GM18951 (cell line): ENCODE measurements around the gene STXBP1.
"Not testable (repeated sequence)": the region's sequence is repeated elsewhere in the genome, so short reads cannot be mapped to it uniquely, and the experiment has no call there.

Experiments used
- POLR2A ChIP-seq: IDR thresholded peaks from 4 replicates; pipeline ENCODE4 v1.6.1; 2011; ENCODE audit warnings: mild to moderate bottlenecking; ENCODE audit not compliant: insufficient read length, insufficient read depth; ENCODE audit errors: extremely low read depth
- in situ Hi-C: fragments of 300-500 bp; cut with MboI; formaldehyde crosslinking; loops from one replicate; pipeline ENCODE4 v1.12.0; 2022; ENCODE audit warnings: low sequenced_read_pairs, mixed read lengths, inconsistent platforms; ENCODE audit not compliant: unreplicated experiment

STXBP1 gene

DNA sequence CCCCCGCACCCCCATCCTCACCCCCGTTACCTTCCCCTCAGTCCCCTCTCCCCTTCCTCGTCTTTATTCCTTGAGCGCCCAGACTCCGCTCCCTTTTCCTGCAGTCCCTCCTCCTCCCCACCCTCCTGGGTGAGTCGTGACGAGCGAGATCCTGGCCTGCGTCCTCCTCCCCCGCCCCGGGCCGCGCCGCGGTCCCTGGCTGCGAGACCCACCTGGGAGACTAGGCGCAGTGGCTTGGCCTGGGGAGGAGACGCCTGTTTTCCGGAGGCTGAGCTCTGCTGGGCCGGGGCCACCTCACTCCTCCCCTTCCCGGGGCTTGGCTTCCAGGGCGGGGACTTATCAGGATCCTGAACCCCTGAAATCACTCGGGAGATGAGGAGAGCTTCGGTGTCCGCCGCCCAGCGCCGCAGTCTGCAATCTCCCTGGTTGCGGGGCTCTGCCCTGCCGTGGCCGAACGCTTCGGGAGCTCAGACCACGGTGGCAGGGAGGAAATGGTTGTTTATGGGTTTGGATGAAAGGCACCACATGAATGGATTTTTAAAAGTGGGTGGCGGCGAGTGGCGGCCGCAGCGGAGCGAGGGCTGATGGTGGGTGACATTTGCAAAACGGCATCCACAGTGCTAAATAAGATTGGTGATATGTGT lies 984 bp downstream of the STXBP1 start:
- no peak for TF ChIP-seq POLR2A
- in situ Hi-C loops: no loop called here

DNA sequence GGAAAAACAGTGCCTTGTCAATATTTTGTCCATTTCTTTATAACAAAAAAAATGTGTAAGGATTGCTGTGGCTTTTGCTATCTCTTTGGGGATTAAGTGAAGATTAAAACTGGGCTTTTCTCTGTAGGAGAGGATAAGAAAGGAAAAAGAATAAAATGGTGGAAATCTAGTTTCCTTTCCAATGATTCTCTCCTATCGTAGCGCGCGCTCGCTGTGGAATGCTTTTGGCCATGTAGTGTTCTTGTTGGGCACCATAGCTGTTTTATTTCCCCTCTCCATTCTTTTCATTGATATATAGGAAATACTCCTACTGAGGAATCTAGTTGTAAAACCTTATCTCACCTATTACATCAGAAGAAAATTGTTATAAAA lies 1.5 kb downstream of the STXBP1 start:
- TF ChIP-seq POLR2A: no peak
- in situ Hi-C loops: no loop called here

DNA sequence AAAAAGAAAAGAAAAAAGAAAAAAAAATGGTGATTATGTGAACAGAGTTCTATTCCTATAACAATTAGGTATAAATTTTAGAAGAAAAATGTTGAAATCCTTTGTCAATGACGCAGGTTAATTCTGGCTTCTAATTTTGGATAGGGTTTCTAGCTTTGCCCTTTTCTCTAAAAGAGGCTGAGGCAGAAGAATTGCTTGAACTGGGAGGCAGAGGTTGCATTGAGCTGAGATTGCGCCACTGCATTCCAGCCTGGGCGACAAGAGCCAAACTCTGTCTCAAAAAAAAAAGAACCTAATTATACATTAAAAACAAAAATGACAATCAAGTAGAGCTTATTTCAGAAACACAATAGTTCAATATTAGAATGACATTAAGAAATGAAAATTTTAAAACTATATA lies 2.9 kb downstream of the STXBP1 start:
- TF ChIP-seq POLR2A: no peak
- in situ Hi-C loops: no loop called here

DNA sequence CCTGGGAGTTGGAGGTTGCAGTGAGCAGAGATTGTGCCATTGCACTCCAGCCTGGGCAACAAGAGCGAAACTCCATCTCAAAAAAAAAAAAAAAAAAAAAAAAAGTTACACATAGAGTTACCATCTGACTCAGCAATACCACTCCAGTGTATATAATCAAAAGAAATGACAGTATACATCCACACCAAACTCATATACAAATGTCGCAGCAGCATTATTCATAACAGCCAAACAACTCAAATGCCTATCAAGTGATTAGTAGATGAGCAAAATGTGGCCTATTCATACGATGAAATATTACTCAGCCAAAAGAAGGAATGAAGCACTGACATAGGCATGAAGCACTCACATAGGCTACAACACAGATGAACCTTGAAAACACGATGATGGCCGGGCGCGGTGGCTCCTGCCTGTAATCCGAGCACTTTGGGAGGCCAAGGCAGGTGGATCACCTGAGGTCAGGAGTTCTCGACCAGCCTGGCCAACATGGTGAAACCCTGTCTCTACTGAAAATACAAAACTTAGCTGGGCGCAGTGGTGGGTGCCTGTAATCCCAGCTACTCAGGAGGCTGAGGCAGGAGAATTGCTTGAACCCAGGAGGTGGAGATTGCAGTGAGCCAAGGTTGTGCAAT lies 9.4 kb downstream of the STXBP1 start:
- in situ Hi-C loops: not testable (repeated sequence)

DNA sequence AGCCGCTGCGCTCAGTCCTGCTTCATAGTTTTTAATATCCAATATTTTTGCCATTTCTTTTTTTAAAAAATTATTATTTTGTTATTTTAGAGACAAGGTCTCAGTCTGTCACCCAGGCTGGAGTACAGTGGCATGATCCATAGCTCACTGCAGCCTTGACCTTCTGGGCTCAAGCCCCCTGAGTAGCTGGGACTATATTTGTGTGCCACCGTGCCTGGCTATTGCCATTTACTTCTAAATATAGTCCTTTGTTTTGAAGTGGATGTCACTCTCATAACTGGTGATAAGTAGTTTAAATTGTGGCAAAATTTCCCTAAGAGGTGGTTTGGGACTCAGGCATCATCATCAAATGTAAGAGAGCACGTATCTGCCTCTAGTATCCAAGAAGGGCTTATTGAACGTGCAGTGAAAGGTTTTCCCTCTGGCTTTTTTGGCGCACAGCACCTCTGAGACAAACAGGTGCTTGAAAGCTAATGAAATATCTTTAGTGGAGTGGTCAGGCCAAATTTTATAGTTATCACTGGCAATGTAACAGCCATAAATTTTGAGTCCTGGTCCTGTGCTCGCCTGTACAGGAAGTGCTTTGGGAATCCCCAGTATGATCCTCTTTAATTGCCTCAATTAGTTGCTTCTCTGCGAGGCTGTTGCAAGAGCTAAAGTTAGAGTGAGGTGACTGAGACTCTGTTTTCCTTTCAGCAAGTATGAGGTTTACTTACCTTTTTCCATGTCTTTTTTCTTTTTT lies 14.8 kb downstream of the STXBP1 start:
- no peak for TF ChIP-seq POLR2A
- in situ Hi-C loops: no loop called here

DNA sequence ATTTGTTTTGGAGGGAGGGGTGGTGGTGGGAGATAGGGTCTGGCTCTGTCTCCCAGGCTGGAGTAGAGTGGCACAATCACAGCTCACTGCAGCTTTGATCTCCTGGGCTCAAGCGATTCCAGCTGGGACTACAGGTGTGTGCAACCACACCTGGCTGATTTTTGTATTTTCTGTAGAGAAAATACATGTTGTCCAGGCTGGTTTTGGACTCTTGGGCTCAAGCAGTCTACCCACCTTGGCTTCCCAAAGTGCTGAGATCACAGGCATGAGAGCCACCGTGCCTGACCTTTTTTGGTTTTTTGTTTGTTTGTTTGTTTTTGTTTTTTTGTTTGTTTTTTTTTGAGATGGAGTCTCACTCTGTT lies 15.4 kb downstream of the STXBP1 start:
- in situ Hi-C loops: no loop called here
- no peak for TF ChIP-seq POLR2A

GRCh38 chr9:127628758-127629467 lies 16.8 kb downstream of the STXBP1 start:
- in situ Hi-C loops: no loop called here
- no peak for TF ChIP-seq POLR2A

- TF ChIP-seq POLR2A: no peak
- in situ Hi-C loops: no loop called here
Measured at GRCh38 chr9:127629468-127630081, 17.5 kb downstream of the STXBP1 start.

DNA sequence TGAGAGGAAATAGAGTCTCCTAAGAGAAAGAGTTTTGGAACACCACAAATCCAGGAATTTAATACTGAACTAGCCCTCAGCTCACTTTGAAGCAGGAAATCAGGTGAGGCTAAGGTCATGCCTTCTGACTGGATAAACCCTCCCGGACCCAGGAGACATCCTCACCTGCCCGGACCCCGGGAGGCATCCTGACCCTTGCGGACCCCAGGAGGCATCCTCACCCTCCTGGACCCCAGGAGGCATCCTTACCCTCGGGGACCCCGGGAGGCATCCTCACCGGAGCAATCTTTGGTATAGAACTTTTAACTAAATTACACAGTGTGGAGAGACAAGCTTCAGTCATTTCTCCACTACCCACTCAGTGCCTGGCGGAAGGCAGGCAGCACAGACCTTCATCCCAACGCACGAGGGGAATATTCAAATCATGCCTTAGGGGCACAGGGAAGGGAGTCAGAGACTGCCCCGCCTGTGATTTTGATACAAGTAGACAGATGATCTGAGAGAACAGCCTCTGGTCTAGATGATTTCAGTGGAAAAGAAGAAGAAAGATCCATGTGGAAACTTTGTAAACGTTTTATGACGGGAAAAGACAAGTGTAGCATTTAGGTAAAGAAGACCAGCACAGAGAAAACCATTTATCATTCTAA lies 21.3 kb downstream of the STXBP1 start:
- in situ Hi-C loops: no loop called here
- TF ChIP-seq POLR2A: no peak

DNA sequence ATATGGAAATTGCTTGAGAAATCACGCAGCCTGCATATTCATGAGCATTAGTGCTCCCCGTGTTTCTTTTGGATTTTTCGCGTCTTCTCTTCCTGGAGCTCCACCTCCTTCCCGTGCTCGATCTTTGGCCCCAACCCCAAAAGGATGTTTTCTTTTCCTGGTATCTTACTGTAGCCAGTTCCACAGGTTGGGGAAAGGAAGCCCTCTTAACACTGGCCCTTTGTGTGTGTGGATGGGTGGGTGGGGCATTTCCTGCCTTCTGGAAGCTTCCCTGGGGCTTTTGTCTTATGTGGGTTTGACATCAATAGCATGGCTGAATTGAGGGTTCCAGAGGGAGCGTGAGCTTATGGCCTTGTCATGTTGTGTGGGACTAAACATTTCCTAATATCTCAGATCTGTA lies 21.9 kb downstream of the STXBP1 start:
- in situ Hi-C loops: no loop called here

GRCh38 chr9:127634698-127635097 lies 22.6 kb downstream of the STXBP1 start:
- in situ Hi-C loops: no loop called here
- TF ChIP-seq POLR2A: no peak

More for the DNA sequence above, 21.9 kb downstream of the STXBP1 start:
- no peak for TF ChIP-seq POLR2A

DNA sequence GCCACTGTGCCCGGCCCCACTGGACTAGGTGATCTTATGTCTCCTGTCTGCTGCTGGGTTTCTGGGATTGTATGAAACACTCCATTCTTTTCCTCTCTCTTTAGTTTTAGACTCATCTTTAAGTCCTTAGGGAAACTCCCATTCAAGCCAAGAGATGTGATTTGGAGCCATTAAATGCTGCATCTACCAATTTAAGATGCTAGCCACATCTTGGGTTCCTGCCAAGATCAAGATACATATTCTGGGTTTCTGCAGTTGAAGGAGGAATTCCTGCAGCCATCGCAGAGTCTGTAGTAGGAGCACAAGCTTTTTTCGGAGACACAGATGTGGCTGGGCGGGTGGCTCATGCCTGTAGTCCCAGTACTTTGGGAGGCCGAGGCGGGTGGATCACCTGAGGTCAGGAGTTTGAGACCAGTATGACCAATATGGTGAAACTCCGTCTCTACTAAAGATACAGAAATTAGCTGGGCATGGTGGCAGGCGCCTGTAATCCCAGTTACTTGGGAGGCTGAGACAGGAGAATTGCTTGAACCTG lies 23.2 kb downstream of the STXBP1 start:
- no peak for TF ChIP-seq POLR2A
- in situ Hi-C loops: no loop called here
